Stomach (tissue), 9 donors: Measurements from ENCODE around the gene MYCBPAP. TPM values are rescaled to one million over a fixed set of nuclear protein-coding genes. Genes with fewer than 3 reads are reported as not detected.
A peak's percentile ranks its signal among the peaks of the same experiment; 100 is the strongest.

Experiments
- DNase-seq, 2 donors: peaks; one replicate each; pipeline versions ENCODE4 v3.0.0 to v3.0.0-alpha.2; 2013 to 2019
- H3K27ac ChIP-seq, 5 donors: fragments of 200-600 bp in 4 of 5; sonication (generic) in 4 of 5; one replicate each; pipeline ENCODE4 v1.5.1; 2013 to 2019; ENCODE audit warnings: mild to moderate bottlenecking in 1 of 5, moderate library complexity in 1 of 5
- H3K27me3 ChIP-seq, 3 donors: fragments of 200-600 bp; sonication (generic); one replicate each; pipeline ENCODE4 v1.5.1; 2017 to 2019; ENCODE audit warnings: mixed run types in 1 of 3
- H3K36me3 ChIP-seq, 4 donors: fragments of 200-600 bp; sonication (generic); 1 replicate in 3 of 4; 2 replicates in 1 of 4; pipeline ENCODE4 v1.5.1; 2016 to 2019
- H3K4me1 ChIP-seq, 4 donors: fragments of 200-600 bp; sonication (generic); one replicate each; pipeline ENCODE4 v1.5.1; 2016 to 2019
- H3K4me3 ChIP-seq, 4 donors: fragments of 200-600 bp; sonication (generic) in 3 of 4; one replicate each; pipeline ENCODE4 v1.5.1; 2016 to 2019; ENCODE audit warnings: mild to moderate bottlenecking in 1 of 4
- H3K9me3 ChIP-seq, 4 donors: fragments of 200-600 bp; sonication (generic); one replicate each; pipeline ENCODE4 v1.5.1; 2016 to 2019
- CTCF ChIP-seq, 7 experiments: fragments of 450-650 bp in 4 of 7; fragments of 200-600 bp in 3 of 7; sonication (generic) in 3 of 7; IDR thresholded peaks; one replicate each; pipeline ENCODE4 v1.5.1; 2016 to 2019; ENCODE audit warnings: antibody characterized with exemption in 7 of 7, control low read depth in 2 of 7, mild to moderate bottlenecking in 1 of 7
- EP300 ChIP-seq: sonication (generic); formaldehyde crosslinking; IDR thresholded peaks from one replicate; pipeline ENCODE4 v1.6.1; 2017; ENCODE audit warnings: antibody characterized with exemption
- POLR2A ChIP-seq, 4 donors: fragments of 450-650 bp; IDR thresholded peaks; one replicate each; pipeline ENCODE4 v1.6.1; 2016; ENCODE audit warnings: antibody characterized with exemption in 4 of 4, control low read depth in 2 of 4, mild to moderate bottlenecking in 1 of 4, moderate library complexity in 1 of 4
- POLR2AphosphoS5 ChIP-seq, 3 donors: sonication (generic); formaldehyde crosslinking; IDR thresholded peaks; one replicate each; pipeline ENCODE4 v1.6.1; 2016; ENCODE audit warnings: antibody characterized with exemption in 3 of 3
- WGBS, 5 donors: extraction: QIAGEN DNeasy Blood & Tissue Kit in 3 of 5; methylation state at CpG; one replicate each; pipeline versions ENCODE4 v1.1.5 to v1.1.7; 2013 to 2018; 5-methylcytosine and 5-hydroxymethylcytosine counted together
- intact Hi-C: fragments of 100-400 bp; cut with DNase I; formaldehyde crosslinking; loops from one replicate; pipeline ENCODE4 v1.15.1; 2023; ENCODE audit warnings: low total_unique reads
- polyA plus RNA-seq, 3 donors: library from polyadenylated mRNA; stranded (reverse); fragments of 200-250 nt; gene quantifications; one replicate each; pipeline ENCODE4 v1.2.3, GENCODE V29; 2013
- total RNA-seq, 5 donors: library from RNA; depleted of rRNA; stranded (reverse); fragments of >200 nt; gene quantifications; one replicate each; pipeline versions ENCODE4 v1.1.0 to v1.2.3, GENCODE V29; 2014 to 2016
- donor health status: healthy with polysubstance abuse.
- donor health status: Bipolar disorder and iron deficiency.
- donor health status: healthy.

The MYCBPAP gene
- total and polyA plus RNA-seq, 8 donors, result 0.25 to 2.7 (median 1.1) TPM; not detected in 3

GRCh38 chr17:50532452-50533024 is 24.3 kb downstream of the MYCBPAP start, which contains the start of gene EPN3:
TSS of gene EPN3 (plus strand) at chr17:50532735. CDS start at chr17:50536557, 3,822 bp downstream.
- intact Hi-C loops, result loop anchor here (10.0 kb wide), 1 partner anchor 48 kb away; no protein-coding TSS in a partner anchor
- peak in 2 of 7 experiments; percentile 14 to 20 for TF ChIP-seq CTCF (IDR thresholded peaks at IDR 0.05)
- peak in 1 of 4 donors; percentile 25 for TF ChIP-seq POLR2A (IDR thresholded peaks at IDR 0.05)
- TF ChIP-seq POLR2AphosphoS5 (IDR thresholded peaks at IDR 0.05), result peak; percentile 21 to 91 (median 89)
- no peak for TF ChIP-seq EP300
- H3K4me3 ChIP-seq, result peak within 1 kb of the TSS; percentile 43 to 59 (median 53)
- 0 to 4% (median 2%) methylated on average over 16 to 21 of the region's 21 CpGs for WGBS, 5 donors
- H3K36me3 ChIP-seq, result peaks cover 5 to 14% (median 9%) of the 10 kb centered on the region in 4 donors
- H3K27me3 ChIP-seq, result peaks cover 0 to 63% (median 24%) of the 10 kb centered on the region in 3 donors
- H3K27ac ChIP-seq, result peak within 1 kb of the TSS; percentile 86 to 95 (median 91)
- DNase-seq, result peak; percentile 89 to 91
- no peaks in the 10 kb centered on the region for H3K9me3 ChIP-seq
- peaks cover 32 to 57% (median 53%) of the 10 kb centered on the region in 4 donors for H3K4me1 ChIP-seq

- intact Hi-C loops, result loop anchor here (10.0 kb wide), 1 partner anchor 48 kb away; no protein-coding TSS in a partner anchor
- H3K4me1 ChIP-seq, result peaks cover 37 to 64% (median 59%) of the 10 kb centered on the region in 4 donors
- DNase-seq, result no peak
- H3K27me3 ChIP-seq, result peaks cover 0 to 63% (median 24%) of the 10 kb centered on the region in 3 donors
- peak overlapping the region; percentile 86 to 95 (median 91) for H3K27ac ChIP-seq
- H3K4me3 ChIP-seq, result peak overlapping the region; percentile 43 to 59 (median 53)
- H3K9me3 ChIP-seq, result no peaks in the 10 kb centered on the region
- 5 to 21% (median 15%) methylated on average over 5 of the region's 5 CpGs for WGBS, 5 donors
- H3K36me3 ChIP-seq, result peaks cover 8 to 20% (median 15%) of the 10 kb centered on the region in 4 donors
- TF ChIP-seq CTCF (IDR thresholded peaks at IDR 0.05) (no peak), POLR2A (IDR thresholded peaks at IDR 0.05) (no peak), POLR2AphosphoS5 (IDR thresholded peaks at IDR 0.05) (no peak), EP300 (no peak)
These were observed 24.9 kb downstream of the MYCBPAP start for GRCh38 chr17:50533185-50533584.

- WGBS, 5 donors, result 0 to 3% (median 2%) methylated on average over 17 of the region's 17 CpGs
- Histone ChIP-seq H3K4me1 (peaks cover 37 to 68% (median 64%) of the 10 kb centered on the region in 4 donors), H3K9me3 (no peaks in the 10 kb centered on the region), H3K27ac (peak overlapping the region; percentile 86 to 95 (median 91)), H3K36me3 (peaks cover 12 to 24% (median 19%) of the 10 kb centered on the region in 4 donors), H3K4me3 (peak overlapping the region; percentile 43 to 59 (median 53)), H3K27me3 (peaks cover 0 to 59% (median 24%) of the 10 kb centered on the region in 3 donors)
- TF ChIP-seq POLR2AphosphoS5 (IDR thresholded peaks at IDR 0.05) (peak in 2 of 3 donors; percentile 82 to 87), POLR2A (IDR thresholded peaks at IDR 0.05) (peak in 2 of 4 donors; percentile 12 to 73), CTCF (IDR thresholded peaks at IDR 0.05) (no peak)
- intact Hi-C loops, result loop anchor here (10.0 kb wide), 1 partner anchor 49 kb away; no protein-coding TSS in a partner anchor
- peak; percentile 88 to 97 for DNase-seq
These were observed 25.5 kb downstream of the MYCBPAP start for GRCh38 chr17:50533720-50534148.

- TF ChIP-seq CTCF (IDR thresholded peaks at IDR 0.05), result peak in 4 of 7 experiments; percentile 15 to 57 (median 34)
- TF ChIP-seq POLR2AphosphoS5 (IDR thresholded peaks at IDR 0.05), result peak in 2 of 3 donors; percentile 84 to 88
- peak in 2 of 4 donors; percentile 7 to 19 for TF ChIP-seq POLR2A (IDR thresholded peaks at IDR 0.05)
- TF ChIP-seq EP300, result no peak
- peak overlapping the region; percentile 43 to 59 (median 53) for H3K4me3 ChIP-seq
- H3K27me3 ChIP-seq, result peaks cover 0 to 53% (median 24%) of the 10 kb centered on the region in 3 donors
- H3K36me3 ChIP-seq, result peaks cover 12 to 31% (median 26%) of the 10 kb centered on the region in 4 donors
- peak overlapping the region; percentile 86 to 95 (median 91) for H3K27ac ChIP-seq
- no peaks in the 10 kb centered on the region for H3K9me3 ChIP-seq
- WGBS, 5 donors, result 21 to 51% (median 36%) methylated on average over 15 to 24 of the region's 24 CpGs
- peak; percentile 83 to 90 for DNase-seq
- peaks cover 41 to 74% (median 71%) of the 10 kb centered on the region in 4 donors for H3K4me1 ChIP-seq
- intact Hi-C loops, result loop anchor here (10.0 kb wide), 1 partner anchor 50 kb away; no protein-coding TSS in a partner anchor
These were observed 26.2 kb downstream of the MYCBPAP start for GRCh38 chr17:50534222-50534978.
